ENCODE results near the gene TMEM51. TPM values are rescaled to one million over a fixed set of nuclear protein-coding genes. Genes with fewer than 3 reads are reported as not detected.

Gene TMEM51
- total RNA-seq, 5 donors from 2014 or later (not counting 1 experiment from before 2014, with no cell fraction given): 0.23 to 0.26 TPM; not detected in 3

DNA sequence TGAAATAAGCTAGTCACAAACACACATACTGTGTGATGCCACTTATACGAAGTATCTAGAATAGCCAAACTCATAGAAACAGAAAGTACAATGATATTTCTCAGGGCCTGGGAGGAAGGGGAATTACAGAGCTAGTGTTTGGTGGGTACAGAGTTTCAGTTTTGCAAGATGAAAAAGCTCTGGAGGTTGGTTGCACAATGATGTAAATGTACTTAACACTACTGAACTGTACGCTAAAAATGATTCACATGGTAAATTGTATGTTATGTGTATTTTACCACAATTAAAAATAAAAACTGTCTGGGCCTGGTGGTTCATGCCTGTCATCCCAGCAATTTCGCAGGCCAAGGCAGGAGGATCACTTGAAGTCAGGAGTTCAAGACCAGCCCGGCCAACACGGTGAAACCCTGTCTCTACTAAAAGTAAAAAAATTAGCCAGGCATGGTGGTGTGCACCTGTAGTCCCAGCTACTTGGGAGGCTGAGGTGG is 78.2 kb downstream of the TMEM51 start:
- Mint-ChIP-seq H3K4me1 (peaks cover 0 to 8% (median 4%) of the 10 kb centered on the region in 3 donors), H3K27me3 (peaks cover 2 to 11% of the 10 kb centered on the region in 2 donors), H3K9me3 (no peaks in the 10 kb centered on the region), H3K4me3 (no peak overlapping the region), H3K27ac (no peak overlapping the region), H3K36me3 (no peaks in the 10 kb centered on the region)
- ATAC-seq (replicated peaks in 1 of 4) (peak in 1 of 4 experiments; percentile 40), DNase-seq (no peak)
- H3K27ac ChIP-seq (ENCODE audit: low read length): no peak overlapping the region
- no peak overlapping the region for H3K4me3 ChIP-seq (ENCODE audit: control insufficient read depth in 1 of 2, extremely low read depth in 1 of 2, low read length in 1 of 2)
- ChIA-PET POLR2A (no interaction called here), CTCF (interaction anchor here in 1 of 2 donors (0.6 kb wide), 1 partner anchor 771 kb away, joined by 3 read pairs; no protein-coding TSS in a partner anchor)
- H3K9me3 ChIP-seq: no peaks in the 10 kb centered on the region
- H3K4me1 ChIP-seq (ENCODE audit: control insufficient read depth in 1 of 2, extremely low read depth in 1 of 2, insufficient read depth in 2 of 2, low read length in 2 of 2): no peaks in the 10 kb centered on the region
- WGBS (ENCODE audit: insufficient coverage): 70% methylated on average over 2 of the region's 5 CpGs
- H3K36me3 ChIP-seq (ENCODE audit: control insufficient read depth in 2 of 2, extremely low read depth in 1 of 2, insufficient read depth in 1 of 2, low read length in 1 of 2): no peaks in the 10 kb centered on the region
- H3K27me3 ChIP-seq (replicated peaks in 1 of 2; ENCODE audit: control insufficient read depth in 2 of 2, extremely low read depth in 1 of 2, insufficient read depth in 2 of 2, low read length in 1 of 2): no peaks in the 10 kb centered on the region

DNA sequence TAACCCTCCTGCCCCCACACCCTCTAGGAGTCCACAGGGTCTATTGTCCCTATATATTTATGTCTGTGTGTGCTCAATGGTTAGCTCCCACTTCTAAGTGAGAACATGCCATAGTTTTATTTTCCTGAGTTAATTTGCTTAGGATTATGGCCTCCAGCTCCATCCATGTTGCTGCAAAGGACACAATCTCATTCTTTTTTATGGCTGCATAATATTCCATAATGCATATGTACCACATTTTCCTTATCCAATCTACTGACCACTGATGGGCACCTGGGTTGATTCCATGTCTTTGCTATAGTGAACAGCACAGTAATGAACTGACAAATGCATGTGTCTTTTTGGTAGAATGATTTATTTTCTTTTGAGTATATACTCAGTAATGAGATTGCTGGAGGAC is 80.1 kb downstream of the TMEM51 start:
- Histone ChIP-seq H3K9me3 (no peaks in the 10 kb centered on the region), H3K36me3 (ENCODE audit: control insufficient read depth in 2 of 2, extremely low read depth in 1 of 2, insufficient read depth in 1 of 2, low read length in 1 of 2) (no peaks in the 10 kb centered on the region), H3K27me3 (replicated peaks in 1 of 2; ENCODE audit: control insufficient read depth in 2 of 2, extremely low read depth in 1 of 2, insufficient read depth in 2 of 2, low read length in 1 of 2) (peaks cover 0 to 5% of the 10 kb centered on the region in 2 experiments), H3K4me1 (ENCODE audit: control insufficient read depth in 1 of 2, extremely low read depth in 1 of 2, insufficient read depth in 2 of 2, low read length in 2 of 2) (no peaks in the 10 kb centered on the region), H3K27ac (ENCODE audit: low read length) (no peak overlapping the region), H3K4me3 (ENCODE audit: control insufficient read depth in 1 of 2, extremely low read depth in 1 of 2, low read length in 1 of 2) (no peak overlapping the region)
- Mint-ChIP-seq H3K4me1 (peaks cover 0 to 8% (median 4%) of the 10 kb centered on the region in 3 donors), H3K27me3 (peaks cover 9 to 21% of the 10 kb centered on the region in 2 donors), H3K9me3 (no peaks in the 10 kb centered on the region), H3K36me3 (no peaks in the 10 kb centered on the region), H3K4me3 (no peak overlapping the region), H3K27ac (no peak overlapping the region)
- no peak for ATAC-seq (replicated peaks in 1 of 4)
- no peak for DNase-seq
- CTCF ChIA-PET: no interaction called here
- POLR2A ChIA-PET: no interaction called here

DNA sequence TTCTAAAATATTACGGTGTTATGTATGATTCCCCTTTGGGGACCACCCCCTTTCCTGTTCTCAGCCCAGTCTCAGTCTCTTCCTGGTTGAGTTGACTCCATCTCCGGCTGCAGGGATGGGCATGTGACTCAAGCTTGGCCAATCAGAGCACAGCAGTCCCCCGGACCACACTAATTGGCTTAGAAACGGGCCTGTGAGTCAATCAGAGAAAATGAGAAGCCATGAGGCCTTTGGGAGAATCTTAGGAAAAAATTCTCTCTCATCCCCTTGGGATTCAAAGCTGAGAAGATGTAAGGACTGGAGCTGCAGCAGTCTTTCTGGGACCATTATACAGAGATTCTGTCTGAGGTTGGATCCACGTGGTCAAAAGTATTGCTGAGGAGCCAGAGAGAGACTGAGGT is 82.8 kb downstream of the TMEM51 start:
- H3K9me3 ChIP-seq: no peaks in the 10 kb centered on the region
- no peaks in the 10 kb centered on the region for H3K36me3 Mint-ChIP-seq
- H3K27me3 ChIP-seq (replicated peaks in 1 of 2; ENCODE audit: control insufficient read depth in 2 of 2, extremely low read depth in 1 of 2, insufficient read depth in 2 of 2, low read length in 1 of 2): peaks cover 0 to 16% of the 10 kb centered on the region in 2 experiments
- H3K27ac Mint-ChIP-seq: no peak overlapping the region
- H3K4me3 ChIP-seq (ENCODE audit: control insufficient read depth in 1 of 2, extremely low read depth in 1 of 2, low read length in 1 of 2): no peak overlapping the region
- no peak overlapping the region for H3K4me3 Mint-ChIP-seq
- H3K27ac ChIP-seq (ENCODE audit: low read length): no peak overlapping the region
- no peaks in the 10 kb centered on the region for H3K36me3 ChIP-seq (ENCODE audit: control insufficient read depth in 2 of 2, extremely low read depth in 1 of 2, insufficient read depth in 1 of 2, low read length in 1 of 2)
- DNase-seq: no peak
- CTCF ChIA-PET: no interaction called here
- H3K4me1 Mint-ChIP-seq: peaks cover 0 to 6% (median 4%) of the 10 kb centered on the region in 3 donors
- H3K4me1 ChIP-seq (ENCODE audit: control insufficient read depth in 1 of 2, extremely low read depth in 1 of 2, insufficient read depth in 2 of 2, low read length in 2 of 2): no peaks in the 10 kb centered on the region
- no peak for ATAC-seq (replicated peaks in 1 of 4)
- WGBS (ENCODE audit: insufficient coverage): 97% methylated on average over 3 of the region's 5 CpGs
- POLR2A ChIA-PET: no interaction called here
- H3K9me3 Mint-ChIP-seq: no peaks in the 10 kb centered on the region
- H3K27me3 Mint-ChIP-seq: peaks cover 9 to 28% of the 10 kb centered on the region in 2 donors

DNA sequence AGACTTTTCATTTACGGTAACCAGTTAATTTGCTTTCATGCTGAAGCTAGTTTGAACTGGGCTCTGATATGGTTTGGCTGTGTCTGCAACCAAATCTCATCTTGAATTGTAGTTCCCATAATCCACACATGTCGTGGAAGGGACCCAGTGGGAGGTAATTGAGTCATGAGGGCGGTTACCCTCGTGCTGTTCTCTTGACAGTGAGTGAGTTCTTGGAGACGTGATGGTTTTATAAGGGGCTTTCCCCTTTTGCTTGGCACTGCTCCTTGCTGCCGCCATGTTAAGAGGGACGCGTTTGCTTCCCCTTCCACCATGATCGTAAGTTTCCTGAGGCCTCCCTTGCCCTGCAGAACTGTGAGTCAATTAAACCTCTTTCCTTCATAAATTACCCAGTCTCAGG is 83.2 kb downstream of the TMEM51 start:
- ChIA-PET POLR2A (no interaction called here), CTCF (no interaction called here)
- no peak overlapping the region for H3K4me3 ChIP-seq (ENCODE audit: control insufficient read depth in 1 of 2, extremely low read depth in 1 of 2, low read length in 1 of 2)
- DNase-seq (no peak), ATAC-seq (replicated peaks in 1 of 4) (no peak)
- peaks cover 0 to 17% of the 10 kb centered on the region in 2 experiments for H3K27me3 ChIP-seq (replicated peaks in 1 of 2; ENCODE audit: control insufficient read depth in 2 of 2, extremely low read depth in 1 of 2, insufficient read depth in 2 of 2, low read length in 1 of 2)
- Mint-ChIP-seq H3K27ac (no peak overlapping the region), H3K9me3 (no peaks in the 10 kb centered on the region), H3K36me3 (no peaks in the 10 kb centered on the region), H3K4me3 (no peak overlapping the region), H3K4me1 (peaks cover 0 to 1% (median under 1%) of the 10 kb centered on the region in 3 donors), H3K27me3 (peaks cover 9 to 28% of the 10 kb centered on the region in 2 donors)
- no peaks in the 10 kb centered on the region for H3K9me3 ChIP-seq
- no peaks in the 10 kb centered on the region for H3K36me3 ChIP-seq (ENCODE audit: control insufficient read depth in 2 of 2, extremely low read depth in 1 of 2, insufficient read depth in 1 of 2, low read length in 1 of 2)
- H3K27ac ChIP-seq (ENCODE audit: low read length): no peak overlapping the region
- WGBS (ENCODE audit: insufficient coverage): 100% methylated on average over 1 of the region's 9 CpGs
- H3K4me1 ChIP-seq (ENCODE audit: control insufficient read depth in 1 of 2, extremely low read depth in 1 of 2, insufficient read depth in 2 of 2, low read length in 2 of 2): no peaks in the 10 kb centered on the region

DNA sequence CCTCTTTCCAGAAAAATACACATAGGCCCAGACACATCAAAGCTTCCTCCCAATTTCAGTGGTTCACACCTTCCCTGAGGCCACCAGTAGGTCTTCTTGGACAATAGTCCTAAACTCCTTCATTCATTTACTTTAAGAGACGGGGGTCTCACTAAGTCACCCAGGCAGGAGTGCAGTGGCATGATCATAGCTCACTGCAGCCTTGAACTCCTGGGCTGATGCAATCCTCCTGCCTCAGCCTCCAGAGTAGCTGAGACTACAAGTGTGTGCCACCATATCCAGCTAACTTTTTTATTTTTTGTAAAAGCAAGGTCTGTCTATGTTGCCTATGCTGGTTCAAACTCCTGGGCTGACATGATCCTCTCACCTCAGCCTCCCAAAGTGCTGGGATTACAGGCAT is 85.2 kb downstream of the TMEM51 start:
- H3K4me1 Mint-ChIP-seq: no peaks in the 10 kb centered on the region
- Histone ChIP-seq H3K36me3 (ENCODE audit: control insufficient read depth in 2 of 2, extremely low read depth in 1 of 2, insufficient read depth in 1 of 2, low read length in 1 of 2) (no peaks in the 10 kb centered on the region), H3K9me3 (no peaks in the 10 kb centered on the region), H3K4me1 (ENCODE audit: control insufficient read depth in 1 of 2, extremely low read depth in 1 of 2, insufficient read depth in 2 of 2, low read length in 2 of 2) (no peaks in the 10 kb centered on the region), H3K27me3 (replicated peaks in 1 of 2; ENCODE audit: control insufficient read depth in 2 of 2, extremely low read depth in 1 of 2, insufficient read depth in 2 of 2, low read length in 1 of 2) (peaks cover 0 to 26% of the 10 kb centered on the region in 2 experiments), H3K27ac (ENCODE audit: low read length) (no peak overlapping the region), H3K4me3 (ENCODE audit: control insufficient read depth in 1 of 2, extremely low read depth in 1 of 2, low read length in 1 of 2) (no peak overlapping the region)
- DNase-seq: no peak
- ATAC-seq (replicated peaks in 1 of 4): no peak
- H3K4me3 Mint-ChIP-seq: no peak overlapping the region
- ChIA-PET POLR2A (no interaction called here), CTCF (interaction anchor here in 1 of 2 donors (0.7 kb wide), 1 partner anchor 27 kb away, joined by 8 read pairs; no protein-coding TSS in a partner anchor)
- H3K27me3 Mint-ChIP-seq: peaks cover 14 to 37% of the 10 kb centered on the region in 2 donors
- no CpG with 5 or more reads among the region's 1 CpG for WGBS (ENCODE audit: insufficient coverage)
- no peak overlapping the region for H3K27ac Mint-ChIP-seq
- H3K36me3 Mint-ChIP-seq: no peaks in the 10 kb centered on the region
- H3K9me3 Mint-ChIP-seq: no peaks in the 10 kb centered on the region

DNA sequence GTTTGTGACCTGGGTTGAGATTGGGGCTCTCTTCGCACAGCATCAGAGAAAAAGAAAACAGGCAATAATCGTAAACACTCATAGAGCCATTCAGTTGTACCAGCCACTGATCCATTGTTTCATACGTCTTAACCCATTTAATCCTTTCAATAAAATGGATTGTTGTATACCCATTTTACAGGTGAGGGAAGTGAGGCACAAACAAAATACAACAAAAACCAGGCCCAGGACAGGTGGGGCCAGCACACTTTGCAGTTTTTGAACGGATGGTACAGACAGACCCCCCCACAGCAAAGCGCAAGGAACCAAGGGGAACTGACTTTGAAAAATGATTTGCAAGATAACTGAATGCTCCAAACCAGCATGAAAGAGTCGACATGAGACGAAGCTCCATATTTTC is 89.2 kb downstream of the TMEM51 start:
- peaks cover 4 to 14% (median 10%) of the 10 kb centered on the region in 3 donors for H3K4me1 Mint-ChIP-seq
- peaks cover 0 to 10% of the 10 kb centered on the region in 2 experiments for H3K4me1 ChIP-seq (ENCODE audit: control insufficient read depth in 1 of 2, extremely low read depth in 1 of 2, insufficient read depth in 2 of 2, low read length in 2 of 2)
- ChIA-PET CTCF (no interaction called here), POLR2A (no interaction called here)
- no peak overlapping the region for H3K4me3 Mint-ChIP-seq
- H3K27me3 Mint-ChIP-seq: peaks cover 38 to 50% of the 10 kb centered on the region in 2 donors
- H3K9me3 Mint-ChIP-seq: no peaks in the 10 kb centered on the region
- H3K27ac Mint-ChIP-seq: no peak overlapping the region
- no peak overlapping the region for H3K4me3 ChIP-seq (ENCODE audit: control insufficient read depth in 1 of 2, extremely low read depth in 1 of 2, low read length in 1 of 2)
- H3K36me3 Mint-ChIP-seq: no peaks in the 10 kb centered on the region
- H3K27me3 ChIP-seq (replicated peaks in 1 of 2; ENCODE audit: control insufficient read depth in 2 of 2, extremely low read depth in 1 of 2, insufficient read depth in 2 of 2, low read length in 1 of 2): peaks cover 0 to 46% of the 10 kb centered on the region in 2 experiments
- WGBS (ENCODE audit: insufficient coverage): 60% methylated on average over 1 of the region's 7 CpGs
- DNase-seq (no peak), ATAC-seq (replicated peaks in 1 of 4) (no peak)
- H3K36me3 ChIP-seq (ENCODE audit: control insufficient read depth in 2 of 2, extremely low read depth in 1 of 2, insufficient read depth in 1 of 2, low read length in 1 of 2): no peaks in the 10 kb centered on the region
- H3K27ac ChIP-seq (ENCODE audit: low read length): no peak overlapping the region
- H3K9me3 ChIP-seq: no peaks in the 10 kb centered on the region

All from T-cell (primary cell).